GM19240 (cell line): ENCODE data around the gene VKORC1.

ENCODE experiments used
- DNase-seq: peaks from one replicate; pipeline ENCODE4 v3.0.0; 2011; ENCODE audit warnings: low spot score; ENCODE audit not compliant: insufficient read length

The VKORC1 gene

DNA sequence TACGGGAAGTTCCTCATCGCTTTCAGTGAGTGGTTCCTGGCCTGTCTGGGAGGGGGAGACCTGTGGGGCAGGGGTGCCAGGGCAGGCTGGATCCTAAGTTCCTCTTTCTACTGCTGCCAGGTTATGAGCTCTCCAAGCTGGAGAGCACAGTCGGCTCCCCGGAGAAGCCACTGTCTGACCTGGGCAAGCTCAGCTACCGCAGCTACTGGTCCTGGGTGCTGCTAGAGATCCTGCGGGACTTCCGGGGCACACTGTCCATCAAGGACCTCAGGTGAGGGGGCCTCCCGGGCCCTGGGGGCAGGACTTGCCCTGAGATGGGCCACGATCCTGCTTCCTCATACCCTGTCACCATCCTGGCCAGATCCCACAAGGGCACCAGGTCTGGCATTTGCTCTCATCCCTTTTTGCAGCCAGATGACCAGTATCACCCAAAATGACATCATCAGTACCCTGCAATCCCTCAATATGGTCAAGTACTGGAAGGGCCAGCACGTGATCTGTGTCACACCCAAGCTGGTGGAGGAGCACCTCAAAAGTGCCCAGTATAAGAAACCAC is 35.8 kb upstream of the VKORC1 start:
- no peak for DNase-seq

- DNase-seq, result no peak
Measured at GRCh38 chr16:31129568-31130335, 35.2 kb upstream of the VKORC1 start.

DNA sequence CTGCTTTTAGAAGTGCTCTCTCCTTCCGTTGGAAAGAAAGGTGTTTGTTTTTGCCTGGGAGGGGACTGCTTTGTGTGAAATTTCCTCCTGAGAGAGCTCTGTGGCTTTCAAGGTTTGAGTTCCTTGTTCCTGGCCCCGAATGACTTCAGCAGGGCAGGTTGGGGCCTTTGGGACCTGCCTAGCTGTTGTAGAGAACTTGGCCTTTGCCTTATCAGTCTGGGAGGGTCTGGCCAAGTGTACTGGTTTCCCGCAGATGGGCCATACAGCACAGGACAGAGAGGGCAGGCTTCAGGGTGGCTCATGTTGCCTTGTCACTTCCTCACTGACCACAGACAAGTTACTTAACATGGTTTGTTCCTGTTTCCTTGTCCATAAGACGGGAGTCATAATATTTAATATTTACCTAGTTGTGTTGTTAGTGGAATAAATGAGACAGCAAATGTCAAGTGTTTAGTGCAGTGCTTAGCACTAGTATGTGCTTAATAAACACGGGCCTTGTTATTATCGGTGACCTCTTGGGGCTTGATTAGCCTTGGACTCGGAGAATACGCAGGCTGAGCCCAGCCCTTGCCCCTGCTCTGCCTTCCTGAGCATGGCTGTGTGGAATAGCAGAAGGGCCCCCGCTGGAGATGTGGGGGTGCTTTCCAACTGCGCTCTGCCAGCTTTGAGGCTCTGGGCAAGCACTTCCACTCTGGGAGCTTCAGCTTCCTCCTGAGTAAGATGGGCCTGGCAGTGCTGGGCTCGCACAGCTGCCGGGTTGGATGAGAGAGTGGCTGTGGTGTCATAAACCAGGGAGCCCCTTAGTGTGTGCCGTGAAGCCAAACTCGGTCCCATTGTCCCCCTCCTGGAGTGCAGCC is 34.3 kb upstream of the VKORC1 start:
- no peak for DNase-seq

- no peak for DNase-seq
Measured at GRCh38 chr16:31127182-31127581, 32.6 kb upstream of the VKORC1 start.

GRCh38 chr16:31125844-31126243 is 31.2 kb upstream of the VKORC1 start:
- DNase-seq, result no peak

GRCh38 chr16:31120129-31120528 is 25.5 kb upstream of the VKORC1 start:
- no peak for DNase-seq

GRCh38 chr16:31118223-31119155 is 23.9 kb upstream of the VKORC1 start:
- no peak for DNase-seq

DNA sequence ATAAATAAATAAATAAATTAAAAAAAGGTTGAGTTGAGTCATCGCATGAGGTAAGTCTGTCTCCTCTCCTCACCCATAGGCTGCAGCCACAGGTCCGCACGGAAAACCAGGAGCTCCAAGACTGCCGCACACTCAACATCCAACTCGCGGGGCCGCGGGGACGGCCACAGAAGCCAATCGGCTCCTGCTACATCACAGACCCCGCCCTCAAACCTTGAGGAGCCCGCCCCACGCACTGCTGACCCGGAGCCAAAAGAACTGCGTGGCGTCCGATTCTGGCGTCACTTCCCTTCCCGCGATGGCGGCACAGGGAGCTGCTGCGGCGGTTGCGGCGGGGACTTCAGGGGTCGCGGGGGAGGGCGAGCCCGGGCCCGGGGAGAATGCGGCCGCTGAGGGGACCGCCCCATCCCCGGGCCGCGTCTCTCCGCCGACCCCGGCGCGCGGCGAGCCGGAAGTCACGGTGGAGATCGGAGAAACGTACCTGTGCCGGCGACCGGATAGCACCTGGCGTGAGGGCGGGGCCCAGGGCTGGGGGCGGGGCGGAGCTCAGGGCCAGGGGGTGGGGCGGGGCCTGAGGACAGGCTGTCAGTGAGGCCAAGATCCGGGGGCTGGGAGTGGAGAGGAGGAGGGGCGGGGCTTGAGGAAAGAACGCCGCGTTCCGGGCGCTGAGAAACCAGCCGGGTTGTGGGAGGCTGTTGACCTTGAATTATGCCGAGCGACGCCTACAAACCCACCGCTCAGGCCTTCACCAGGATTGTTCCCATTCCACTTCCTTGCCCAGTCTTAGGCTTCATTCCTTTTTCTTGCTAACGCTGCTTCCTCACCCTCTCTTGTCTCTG is 23.0 kb upstream of the VKORC1 start, which contains the start of gene KAT8:
Gene KAT8 (plus strand): TSS at position 281 of the 839 bp plus-strand sequence. CDS start 18 bp downstream, at position 299.
- DNase-seq, result peak; percentile 98

GRCh38 chr16:31114468-31114867 is 19.9 kb upstream of the VKORC1 start:
- no peak for DNase-seq

DNA sequence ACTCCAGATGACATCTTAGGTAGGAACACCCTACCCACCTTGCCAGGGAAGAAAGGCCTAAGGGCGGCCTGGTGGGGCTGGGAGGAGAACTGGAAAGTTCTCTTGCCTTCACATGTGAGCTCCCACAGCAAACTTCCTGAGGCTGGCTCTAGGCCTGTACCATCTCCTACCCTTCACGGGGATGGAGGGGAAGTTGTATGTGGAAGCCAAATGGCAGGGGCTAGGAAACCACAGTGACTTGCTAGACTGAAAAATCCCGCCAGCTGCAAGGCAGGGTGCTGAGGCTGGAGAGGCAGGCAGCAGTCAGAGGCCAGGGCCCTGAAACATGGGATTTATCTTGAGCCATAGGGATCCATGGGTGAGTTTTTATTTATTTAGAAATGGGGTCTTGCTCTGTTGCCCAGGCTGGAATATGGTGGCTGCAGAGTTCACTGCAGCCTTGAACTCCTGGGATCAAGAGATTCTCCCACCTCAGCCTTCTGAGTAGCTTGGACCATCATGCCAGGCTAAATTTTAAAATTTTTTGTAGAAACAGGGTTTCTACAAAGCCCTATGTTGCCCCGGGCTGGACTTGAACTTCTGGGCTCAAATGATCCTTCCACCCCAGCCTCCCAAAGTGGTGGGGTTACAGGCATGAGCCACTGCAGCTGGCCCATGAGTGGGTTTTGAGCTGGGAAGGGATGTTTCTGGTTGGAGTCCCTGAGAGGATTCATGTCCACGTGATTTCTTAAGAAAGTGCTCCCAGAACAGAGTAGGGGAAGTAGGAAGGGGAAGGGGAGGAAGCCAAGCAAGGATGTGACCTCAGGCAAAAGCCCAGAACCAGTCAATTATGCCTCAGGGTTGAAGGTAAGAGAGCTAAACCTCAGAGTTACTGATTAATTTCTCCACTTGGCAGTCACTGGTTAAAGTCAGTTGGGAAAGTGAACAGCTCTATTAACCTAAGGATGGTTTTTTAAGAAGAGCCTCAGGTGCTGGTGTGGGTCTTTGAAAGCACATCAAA is 18.8 kb upstream of the VKORC1 start:
- DNase-seq, result no peak

DNA sequence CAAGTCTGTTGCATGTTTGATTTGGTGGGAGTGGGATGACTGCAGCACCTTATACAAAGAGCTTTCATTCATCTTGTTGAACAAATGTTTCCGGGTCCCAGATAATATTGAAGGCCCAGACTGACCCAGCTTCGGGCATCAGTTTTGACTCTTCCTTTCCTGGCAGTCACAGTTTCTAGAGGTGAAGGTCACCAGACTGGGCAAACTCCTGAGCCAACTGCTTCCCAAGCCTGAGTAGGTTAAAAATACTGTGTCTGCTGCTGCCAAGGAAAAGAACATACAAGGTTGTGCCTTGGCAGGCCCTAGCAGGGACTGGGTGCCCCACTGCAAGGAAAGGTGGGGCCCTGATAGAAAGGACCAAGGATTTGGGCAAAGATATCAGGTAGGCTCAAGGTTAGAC is 18.1 kb upstream of the VKORC1 start:
- no peak for DNase-seq

GRCh38 chr16:31111881-31112466 is 17.4 kb upstream of the VKORC1 start:
- no peak for DNase-seq

GRCh38 chr16:31110106-31111034 is 15.8 kb upstream of the VKORC1 start:
- DNase-seq, result no peak

DNA sequence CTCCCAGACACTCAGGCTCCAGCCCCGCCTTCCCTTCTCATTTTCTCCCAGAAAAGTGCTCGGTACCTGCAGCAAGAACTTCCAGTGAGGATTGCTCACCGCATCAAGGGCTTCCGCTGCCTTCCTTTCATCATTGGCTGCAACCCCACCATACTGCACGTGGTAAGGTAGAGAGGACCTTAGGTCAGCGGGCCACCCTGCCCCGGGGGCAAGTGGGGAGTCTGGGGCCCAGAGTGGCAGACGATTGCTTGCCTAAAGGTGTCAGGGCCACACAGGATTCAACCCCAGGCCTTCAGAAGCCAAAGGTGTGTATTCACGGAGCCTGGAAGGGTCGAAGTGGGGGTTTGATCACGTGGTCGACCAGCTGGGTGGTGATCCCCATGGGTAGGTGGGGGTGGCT is 15.0 kb upstream of the VKORC1 start:
- DNase-seq, result no peak

DNA sequence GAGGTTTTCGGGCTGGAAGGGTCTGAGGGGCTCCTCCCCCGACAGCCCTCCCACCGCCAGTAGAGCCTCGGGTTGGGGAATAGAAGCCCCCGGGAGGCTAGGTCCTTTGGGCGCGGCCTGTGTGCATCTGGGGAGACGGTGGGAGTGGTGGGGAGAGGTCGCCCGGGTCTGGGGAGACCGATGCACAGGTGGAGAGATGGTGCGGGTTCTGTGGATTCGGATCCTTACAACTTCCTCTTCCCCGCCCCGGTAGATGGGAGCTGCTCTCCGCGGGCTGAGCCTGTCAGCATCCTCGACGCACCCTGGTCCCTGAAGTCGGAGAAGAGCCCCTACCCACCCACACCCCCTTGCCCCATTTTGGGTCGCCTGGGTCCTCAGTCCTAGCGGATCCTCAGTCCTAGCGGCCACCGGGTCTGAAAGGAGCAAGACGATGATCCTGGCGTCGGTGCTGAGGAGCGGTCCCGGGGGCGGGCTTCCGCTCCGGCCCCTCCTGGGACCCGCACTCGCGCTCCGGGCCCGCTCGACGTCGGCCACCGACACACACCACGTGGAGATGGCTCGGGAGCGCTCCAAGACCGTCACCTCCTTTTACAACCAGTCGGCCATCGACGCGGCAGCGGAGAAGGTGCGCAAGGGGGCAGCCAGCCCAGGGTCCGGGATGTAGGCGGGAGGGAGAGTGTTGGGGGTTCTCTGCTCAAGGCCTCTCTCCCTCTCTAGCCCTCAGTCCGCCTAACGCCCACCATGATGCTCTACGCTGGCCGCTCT is 14.4 kb upstream of the VKORC1 start:
- DNase-seq, result no peak

DNA sequence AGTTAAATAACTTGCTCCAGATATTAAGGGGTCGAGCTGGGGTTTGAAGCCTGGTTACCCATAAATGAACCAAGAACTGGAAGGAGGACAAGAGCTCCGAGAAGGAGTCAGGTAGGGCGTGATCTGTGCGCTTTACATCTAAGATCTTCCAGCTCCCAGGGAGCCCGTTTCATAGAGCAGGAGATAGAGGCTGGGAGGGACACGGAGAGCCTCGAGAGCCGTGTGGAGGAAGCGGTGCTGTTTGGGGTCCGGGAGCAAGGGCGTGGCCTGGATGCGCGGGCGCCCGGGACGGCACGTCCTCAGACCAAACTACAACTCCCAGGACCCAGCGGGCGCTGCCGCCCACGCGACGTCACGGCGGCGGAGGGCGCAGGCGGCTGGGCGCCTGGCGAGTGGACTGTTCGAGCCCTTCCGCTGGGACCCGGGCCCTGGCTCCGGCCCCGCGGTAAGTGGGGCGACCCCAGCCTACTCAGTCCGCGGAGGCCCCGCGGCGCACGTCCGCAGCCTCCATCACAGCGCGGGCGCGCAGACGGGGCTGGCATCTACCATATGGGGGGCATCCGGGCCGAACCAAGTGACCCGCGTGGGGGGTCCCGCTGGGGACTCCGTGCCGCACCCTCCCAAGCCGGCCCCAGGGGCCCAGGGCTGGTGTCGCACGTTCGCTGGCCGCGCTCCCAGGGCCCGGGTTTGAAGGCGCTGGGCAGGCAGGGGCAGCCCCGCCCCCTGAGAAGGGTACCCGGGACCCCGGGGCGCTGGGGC is 13.6 kb upstream of the VKORC1 start, which contains the start of gene BCKDK:
Gene BCKDK (plus strand): TSS at position 352 of the 759 bp plus-strand sequence. CDS start 838 bp downstream, outside the sequence.
- DNase-seq, result peak; percentile 79
